ENCODE results near the gene PAX2.
"Not testable (repeated sequence)": the region's sequence is repeated elsewhere in the genome, so short reads cannot be mapped to it uniquely, and the experiment has no call there.

PAX2 gene

DNA sequence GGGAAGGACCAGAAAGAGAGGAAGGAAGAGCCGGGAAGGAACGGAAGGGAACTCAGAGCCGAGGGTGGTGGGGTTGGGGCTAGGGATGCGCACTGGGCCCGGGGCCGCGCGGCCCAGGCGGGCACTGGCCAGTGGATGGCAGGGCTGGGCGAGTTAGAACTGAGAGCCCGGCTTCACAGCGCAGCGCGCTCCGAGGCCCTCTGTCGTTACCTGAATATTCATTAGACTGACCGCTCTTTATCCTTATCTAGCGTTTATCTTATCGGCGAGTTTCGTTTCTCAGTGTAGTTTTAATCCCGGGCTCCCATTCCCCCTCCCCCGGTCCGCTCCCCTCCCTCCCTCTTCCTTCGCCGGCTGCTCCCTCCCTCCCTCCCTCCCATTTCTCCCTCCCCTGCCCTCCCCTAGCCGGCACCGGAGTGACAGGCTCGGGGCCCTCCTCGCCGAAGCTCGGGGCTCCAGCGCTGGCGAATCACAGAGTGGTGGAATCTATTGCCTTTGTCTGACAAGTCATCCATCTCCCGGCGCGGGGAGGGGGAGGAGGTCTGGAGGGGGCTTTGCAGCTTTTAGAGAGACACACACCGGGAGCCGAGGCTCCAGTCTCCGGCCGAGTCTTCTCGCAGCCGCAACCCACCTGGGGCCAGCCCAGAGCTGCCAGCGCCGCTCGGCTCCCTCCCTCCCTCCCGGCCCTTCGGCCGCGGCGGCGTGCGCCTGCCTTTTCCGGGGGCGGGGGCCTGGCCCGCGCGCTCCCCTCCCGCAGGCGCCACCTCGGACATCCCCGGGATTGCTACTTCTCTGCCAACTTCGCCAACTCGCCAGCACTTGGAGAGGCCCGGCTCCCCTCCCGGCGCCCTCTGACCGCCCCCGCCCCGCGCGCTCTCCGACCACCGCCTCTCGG is at the start of gene PAX2:
TSS of gene PAX2 (plus strand) at position 596 of the 895 bp plus-strand sequence. CDS start 679 bp downstream, outside the sequence.
- in situ Hi-C loops (cut with HindIII; ENCODE audit: low sequenced_read_pairs): no loop called here

DNA sequence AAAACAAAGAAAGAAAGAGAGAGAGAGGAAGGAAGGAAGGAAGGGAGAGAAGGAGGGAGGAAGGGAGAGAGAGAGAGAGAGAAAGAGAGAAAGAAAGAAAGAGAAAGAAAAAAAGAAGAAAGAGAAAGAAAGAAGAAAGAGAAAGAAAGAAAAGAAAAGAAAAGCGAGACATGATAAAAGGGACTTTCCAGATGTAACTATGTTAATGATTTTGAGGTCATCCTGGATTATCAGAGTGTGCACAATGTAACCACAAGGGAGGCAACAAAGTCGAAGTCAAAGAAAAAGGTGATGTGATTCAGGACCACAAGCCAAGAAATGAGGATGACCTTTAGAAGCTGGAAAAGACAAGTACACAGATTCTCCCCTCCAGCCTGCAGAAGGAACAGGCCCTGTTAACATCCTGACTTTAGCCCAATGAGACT is 48.9 kb upstream of the PAX2 start:
- in situ Hi-C loops (cut with HindIII; ENCODE audit: low sequenced_read_pairs): no loop called here

DNA sequence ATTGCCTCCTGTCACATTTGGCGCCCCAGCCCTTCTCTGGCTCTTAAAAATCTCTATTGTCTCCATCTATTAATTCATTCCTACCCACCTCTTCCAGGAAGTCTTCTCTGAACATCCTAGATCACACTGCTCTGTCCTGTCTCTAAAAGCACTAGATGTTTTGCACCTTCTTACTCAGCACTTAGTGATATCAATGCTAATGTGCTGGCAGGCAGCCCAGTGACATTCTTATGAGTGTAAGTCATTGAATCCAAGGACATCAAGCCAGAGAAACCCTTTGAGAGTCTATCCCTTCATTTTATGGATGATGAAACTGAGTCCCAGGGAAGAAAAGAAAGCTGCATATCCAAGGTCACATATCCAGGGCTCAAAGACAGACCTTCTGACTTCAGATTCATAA is 48.3 kb upstream of the PAX2 start:
- in situ Hi-C loops (cut with HindIII; ENCODE audit: low sequenced_read_pairs): no loop called here

DNA sequence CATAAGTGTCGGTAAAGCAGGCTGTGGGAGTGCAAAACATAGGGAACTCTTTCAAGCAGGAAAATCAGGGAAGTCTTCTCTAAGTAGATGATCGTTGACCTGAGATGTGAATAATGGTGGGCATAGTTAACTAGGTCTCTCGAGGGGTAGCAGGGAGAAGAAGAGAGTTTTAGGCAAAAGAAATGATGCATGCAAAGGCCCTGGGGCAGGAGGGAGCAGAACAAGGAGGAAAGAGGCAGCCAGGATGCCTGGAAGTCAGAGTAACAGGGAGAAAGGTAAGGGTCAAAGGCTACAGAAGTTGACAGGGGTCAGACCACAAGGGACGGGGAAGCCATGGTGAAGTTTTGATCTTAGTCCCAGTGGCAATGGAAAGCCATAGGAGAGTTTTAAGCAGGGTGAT is 47.8 kb upstream of the PAX2 start:
- in situ Hi-C loops (cut with HindIII; ENCODE audit: low sequenced_read_pairs): no loop called here

DNA sequence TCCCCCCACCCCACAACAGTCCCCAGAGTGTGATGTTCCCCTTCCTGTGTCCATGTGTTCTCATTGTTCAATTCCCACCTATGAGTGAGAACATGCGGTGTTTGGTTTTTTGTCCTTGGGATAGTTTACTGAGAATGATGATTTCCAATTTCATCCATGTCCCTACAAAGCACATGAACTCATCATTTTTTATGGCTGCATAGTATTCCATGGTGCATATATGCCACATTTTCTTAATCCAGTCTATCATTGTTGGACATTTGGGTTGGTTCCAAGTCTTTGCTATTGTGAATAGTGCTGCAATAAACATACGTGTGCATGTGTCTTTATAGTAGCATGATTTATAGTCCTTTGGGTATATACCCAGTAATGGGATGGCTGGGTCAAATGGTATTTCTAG is 43.7 kb upstream of the PAX2 start:
- in situ Hi-C loops (cut with HindIII; ENCODE audit: low sequenced_read_pairs): not testable (repeated sequence)

DNA sequence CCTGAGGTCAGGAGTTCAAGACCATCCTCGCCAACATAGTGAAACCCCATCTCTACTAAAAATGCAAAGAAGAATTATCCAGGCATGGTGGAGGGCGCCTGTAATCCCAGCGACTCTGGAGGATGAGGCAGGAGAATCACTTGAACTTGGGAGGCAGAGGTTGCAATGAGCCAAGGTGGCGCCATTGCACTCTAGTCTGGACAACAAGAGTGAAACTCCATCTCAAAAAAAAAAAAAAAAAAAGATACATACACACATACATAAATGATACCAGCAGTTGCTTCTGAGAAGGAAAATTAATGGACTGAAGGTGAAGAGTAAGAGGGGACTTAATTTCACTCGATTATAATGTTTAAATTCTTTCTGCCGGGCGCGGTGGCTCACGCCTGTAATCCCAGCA is 40.2 kb upstream of the PAX2 start:
- in situ Hi-C loops (cut with HindIII; ENCODE audit: low sequenced_read_pairs): no loop called here

DNA sequence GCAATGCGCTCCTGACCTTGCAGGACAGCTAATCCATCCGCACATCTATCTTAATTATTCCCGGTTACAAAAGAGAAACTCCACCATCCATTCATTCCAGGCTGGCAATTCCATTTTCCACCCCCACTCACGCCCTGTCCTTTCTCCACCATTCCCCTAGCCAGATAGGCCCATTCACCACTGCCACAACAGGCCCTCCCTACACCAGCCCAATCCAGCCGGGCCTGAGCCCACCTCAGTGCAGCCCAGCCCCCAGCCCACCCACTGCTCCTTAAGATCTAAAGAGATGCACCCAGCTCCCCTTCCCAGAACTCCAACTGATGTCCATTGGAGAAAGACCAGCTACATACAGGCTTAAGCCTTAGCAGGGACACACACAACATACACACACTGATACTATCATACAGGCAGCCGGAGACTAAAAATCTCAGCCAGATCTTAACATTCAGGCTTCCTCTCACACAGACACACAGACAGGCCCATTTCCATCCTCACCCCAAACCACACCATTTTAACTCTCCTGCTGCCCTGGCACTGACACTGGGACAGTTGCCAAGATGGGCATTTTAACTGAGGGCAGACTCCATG is 38.0 kb upstream of the PAX2 start:
- in situ Hi-C loops (cut with HindIII; ENCODE audit: low sequenced_read_pairs): no loop called here

DNA sequence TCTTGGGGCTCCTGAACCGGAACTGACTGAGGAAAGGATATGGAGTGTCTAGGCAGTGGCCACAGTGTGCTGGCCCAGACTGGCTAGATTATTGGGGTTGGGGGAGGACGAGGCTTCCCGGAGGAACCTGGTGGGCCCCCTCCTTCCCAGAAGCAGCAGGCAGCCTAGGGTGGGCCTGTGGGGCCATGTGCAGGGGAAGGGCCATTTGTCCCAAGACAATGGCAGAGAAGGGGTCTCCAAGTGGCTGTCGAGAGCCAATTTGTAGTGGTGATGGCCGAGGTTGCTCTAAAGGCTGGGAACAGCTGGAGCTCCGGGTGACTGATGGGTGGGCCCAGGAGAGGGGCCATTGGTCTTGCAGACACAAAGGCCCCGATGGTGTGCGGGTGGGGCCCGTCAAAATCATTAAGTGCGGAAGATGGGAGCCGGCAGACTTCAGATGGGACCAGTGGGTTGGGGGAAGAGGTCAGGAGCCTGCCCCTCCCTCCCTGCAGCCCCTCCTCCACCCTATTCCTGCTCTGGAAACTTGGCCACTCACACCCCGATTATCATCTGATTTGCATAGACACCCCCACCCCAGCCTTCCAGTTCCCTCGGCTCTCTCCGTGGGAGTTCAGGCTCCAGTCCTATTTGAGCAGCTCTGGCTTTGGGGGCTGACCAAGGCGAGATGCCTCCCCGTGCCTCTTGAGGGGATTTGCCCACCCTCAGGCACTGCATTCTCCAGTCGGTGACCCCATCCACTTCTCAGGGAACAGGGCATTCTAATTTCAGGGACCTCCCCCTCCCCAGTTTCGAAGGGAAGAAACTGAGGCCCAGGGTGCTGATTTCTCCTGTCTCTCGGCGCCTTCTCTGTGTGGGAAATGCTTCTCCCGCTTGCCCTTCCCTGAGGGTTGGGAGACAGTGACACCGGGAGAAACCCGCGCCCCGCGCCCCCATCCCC is 36.0 kb upstream of the PAX2 start:
- in situ Hi-C loops (cut with HindIII; ENCODE audit: low sequenced_read_pairs): no loop called here

DNA sequence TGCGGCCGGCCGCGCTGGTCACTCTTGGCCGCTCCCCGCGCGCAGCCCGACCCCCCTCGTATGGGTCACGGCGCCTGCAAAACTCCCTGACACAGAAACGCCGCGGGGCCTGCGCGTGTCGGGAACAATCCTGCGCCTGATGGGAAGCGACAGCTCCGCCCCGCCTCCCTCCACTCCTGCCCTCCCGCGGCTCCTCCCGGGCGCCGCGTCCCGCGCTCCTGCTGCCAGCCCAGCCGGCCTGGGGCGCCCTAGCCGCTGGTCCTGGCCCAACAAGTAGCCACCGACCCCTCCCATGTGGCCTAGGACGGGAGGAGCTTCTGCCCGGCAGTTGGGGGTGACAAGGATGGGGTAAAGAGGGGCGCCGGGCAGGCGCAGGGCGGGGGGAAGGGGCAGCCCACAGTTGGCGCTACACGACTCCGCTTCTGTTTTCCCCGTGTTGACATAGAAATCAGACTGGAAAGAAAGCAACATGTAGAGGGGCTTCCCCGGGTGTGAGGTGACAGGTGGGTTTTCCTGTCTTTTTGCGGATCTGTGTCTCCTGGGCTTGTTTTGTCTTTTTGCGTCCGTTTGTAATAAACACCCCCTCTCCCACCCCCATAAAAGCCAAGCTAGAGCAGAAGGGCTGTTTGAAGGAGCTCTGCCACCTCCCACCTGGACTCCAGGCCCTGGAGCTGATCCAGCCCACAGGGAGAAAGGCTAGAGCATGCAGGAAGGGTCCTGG is 35.1 kb upstream of the PAX2 start:
- in situ Hi-C loops (cut with HindIII; ENCODE audit: low sequenced_read_pairs): no loop called here

DNA sequence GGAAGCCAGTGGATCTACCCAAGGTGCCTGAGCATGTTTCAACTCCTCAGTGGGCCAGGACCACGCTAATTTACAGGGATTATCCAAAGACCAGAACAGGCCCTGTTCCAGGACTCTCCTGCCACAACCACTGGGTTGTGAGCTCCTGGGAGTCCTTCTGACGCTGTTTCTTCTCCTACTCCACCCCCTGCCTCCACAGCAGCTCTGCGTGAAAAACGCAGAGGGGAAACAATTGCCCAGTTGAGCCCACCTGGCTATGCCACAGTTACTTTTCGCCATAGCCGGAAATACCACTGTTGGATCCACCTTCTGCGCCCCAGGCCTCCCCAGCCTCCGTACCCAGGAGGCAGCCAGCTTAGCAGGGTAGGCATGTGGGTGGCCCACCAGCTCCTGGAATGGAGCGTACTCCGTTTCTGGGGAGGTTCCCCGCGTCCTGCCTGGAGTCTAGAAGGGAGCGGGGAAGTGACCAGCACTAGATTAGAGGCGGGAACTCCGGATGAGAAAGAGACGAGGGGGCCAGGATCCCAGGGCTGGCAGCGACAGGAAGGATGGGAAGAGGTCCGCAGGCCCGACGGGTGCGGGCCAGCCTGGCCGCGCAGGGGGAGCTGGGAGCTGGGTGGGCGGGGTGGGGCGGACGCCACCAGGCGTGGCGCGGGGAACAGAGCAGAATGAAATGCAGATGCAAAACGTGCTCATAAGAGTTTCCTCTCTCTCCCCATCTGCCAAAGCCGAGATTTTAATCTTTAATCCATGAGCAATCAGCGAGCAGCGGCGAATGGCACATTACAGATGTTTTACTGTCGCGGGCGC is 32.1 kb upstream of the PAX2 start:
- in situ Hi-C loops (cut with HindIII; ENCODE audit: low sequenced_read_pairs): no loop called here

DNA sequence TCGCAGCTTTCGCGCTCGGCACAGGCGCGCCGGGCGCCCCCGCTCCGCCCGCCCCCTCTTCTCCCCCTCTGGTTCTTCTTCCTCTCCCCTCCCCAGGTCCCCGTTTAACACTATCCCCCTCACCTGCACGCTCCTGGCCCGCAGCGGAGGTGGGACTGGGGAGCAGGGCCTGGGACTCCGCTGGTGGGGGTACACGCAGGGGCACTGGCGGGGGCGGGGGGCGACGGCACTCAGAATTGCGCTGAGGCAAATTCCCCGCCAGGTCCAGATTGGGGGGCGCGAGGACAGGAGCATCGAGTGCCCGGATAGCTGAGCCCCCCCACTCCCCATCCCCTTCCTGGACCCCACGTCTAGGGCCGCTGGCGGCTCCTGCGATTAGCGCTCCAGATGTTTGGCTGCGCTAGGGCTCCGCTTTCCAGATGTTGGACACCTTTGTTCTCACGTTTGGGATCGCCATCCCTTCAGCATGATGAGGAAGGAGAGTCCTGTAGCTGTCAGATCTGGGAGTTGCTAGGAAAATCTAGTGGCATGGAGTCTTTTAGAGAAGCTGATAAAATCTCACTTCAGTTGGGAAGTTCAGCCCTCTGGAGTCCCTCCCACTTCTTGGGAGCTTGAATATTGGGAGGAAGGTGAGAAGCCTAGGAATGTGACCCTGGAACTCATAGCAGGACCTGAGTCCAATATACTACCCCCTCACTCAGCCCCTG is 31.4 kb upstream of the PAX2 start:
- in situ Hi-C loops (cut with HindIII; ENCODE audit: low sequenced_read_pairs): no loop called here

DNA sequence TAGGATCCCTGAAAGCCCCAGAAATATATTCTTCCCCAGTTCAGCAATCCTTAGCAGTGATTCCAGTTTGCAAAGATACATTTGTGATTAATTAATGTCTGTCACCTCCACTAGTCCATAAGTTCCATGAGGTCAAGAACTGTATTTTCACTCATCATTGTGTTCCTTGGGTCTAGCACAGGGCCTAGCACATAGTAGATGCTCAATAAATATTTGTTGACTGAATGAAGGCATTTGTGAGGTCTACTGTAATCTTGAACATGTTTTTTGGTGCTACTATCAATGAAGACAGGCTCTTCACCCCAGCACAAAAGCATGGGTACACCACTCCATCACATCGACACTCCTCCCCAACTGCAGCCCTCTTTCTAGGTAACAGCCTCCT is 30.8 kb upstream of the PAX2 start:
- in situ Hi-C loops (cut with HindIII; ENCODE audit: low sequenced_read_pairs): no loop called here

DNA sequence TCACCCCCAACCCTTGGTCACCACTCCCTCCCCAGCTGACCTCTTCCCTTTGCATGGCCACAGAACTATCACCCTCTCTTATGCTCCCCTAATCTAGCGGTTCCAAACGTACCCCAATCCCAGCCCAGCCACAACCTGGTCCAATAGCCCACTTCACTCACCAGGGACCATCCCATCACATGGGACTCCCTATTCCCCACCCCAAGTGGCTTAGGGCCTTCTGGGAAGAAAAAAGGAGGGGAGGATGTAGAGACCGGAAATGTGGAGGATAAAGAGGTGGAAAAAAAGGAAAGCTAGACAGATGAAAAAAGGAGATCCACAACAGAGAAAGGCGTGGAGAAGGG is 30.3 kb upstream of the PAX2 start:
- in situ Hi-C loops (cut with HindIII; ENCODE audit: low sequenced_read_pairs): no loop called here

DNA sequence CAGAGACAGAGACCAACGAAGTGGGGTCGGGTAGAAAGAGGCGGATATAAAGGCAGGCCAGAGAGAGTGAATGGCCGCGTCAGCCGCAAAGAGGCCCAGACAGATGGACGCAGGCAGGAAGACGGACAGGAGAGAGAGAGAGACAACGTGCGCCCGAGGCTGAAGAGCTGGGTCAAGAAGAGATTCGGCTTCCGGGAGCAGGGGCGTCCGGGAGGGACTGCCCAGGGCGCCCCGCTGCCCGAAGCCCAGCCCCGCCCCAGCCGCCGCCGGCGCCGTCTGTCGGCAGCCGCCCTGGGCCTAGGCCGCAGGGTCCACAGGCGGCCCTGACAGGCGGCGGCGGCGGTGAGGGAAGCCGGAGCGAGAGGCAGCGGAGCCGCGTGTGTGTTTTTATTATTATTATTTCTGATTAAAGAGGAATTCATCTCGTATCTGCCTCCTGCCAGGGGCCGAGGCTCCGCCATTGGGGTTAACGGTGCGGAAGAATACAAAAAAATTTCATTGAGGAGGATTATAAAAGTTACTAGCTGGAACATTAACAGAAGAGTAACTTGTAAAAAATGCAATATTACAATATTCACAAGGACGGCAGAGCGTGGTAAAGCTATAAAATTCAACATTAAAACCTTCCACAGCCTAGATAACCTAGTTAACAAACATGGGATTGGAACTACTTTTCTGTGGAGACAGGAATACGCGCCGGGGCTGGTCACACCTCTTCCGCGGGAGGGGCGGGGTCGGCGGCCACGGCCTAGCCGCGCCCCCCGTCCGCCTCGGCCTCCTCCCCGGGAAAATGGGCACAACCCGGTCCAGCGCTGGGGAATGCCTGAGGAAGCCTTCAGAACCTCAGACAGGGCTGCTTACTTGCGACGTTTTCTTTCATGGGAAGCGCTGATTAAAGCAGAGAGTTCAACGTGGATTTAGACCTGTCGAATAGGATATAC is 29.7 kb upstream of the PAX2 start:
- in situ Hi-C loops (cut with HindIII; ENCODE audit: low sequenced_read_pairs): no loop called here

DNA sequence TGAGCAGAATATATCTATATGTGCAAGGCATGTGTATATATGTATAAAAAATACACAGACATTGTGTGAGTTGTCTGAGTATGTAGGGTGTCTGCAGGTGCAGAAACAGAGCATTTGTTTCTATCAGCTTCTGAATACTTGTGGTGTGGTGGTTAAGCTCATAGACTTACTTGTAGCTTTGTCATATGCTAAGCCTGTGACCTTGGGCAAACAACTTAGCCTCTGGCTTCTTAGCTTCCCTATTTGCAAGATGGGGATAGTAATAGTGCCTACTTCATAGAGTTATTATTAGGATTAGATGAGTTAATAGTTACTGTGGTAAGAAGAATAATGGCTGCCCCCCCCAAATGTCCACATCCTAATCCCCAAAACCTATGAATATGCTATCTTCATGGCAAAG is 28.2 kb upstream of the PAX2 start:
- in situ Hi-C loops (cut with HindIII; ENCODE audit: low sequenced_read_pairs): no loop called here

DNA sequence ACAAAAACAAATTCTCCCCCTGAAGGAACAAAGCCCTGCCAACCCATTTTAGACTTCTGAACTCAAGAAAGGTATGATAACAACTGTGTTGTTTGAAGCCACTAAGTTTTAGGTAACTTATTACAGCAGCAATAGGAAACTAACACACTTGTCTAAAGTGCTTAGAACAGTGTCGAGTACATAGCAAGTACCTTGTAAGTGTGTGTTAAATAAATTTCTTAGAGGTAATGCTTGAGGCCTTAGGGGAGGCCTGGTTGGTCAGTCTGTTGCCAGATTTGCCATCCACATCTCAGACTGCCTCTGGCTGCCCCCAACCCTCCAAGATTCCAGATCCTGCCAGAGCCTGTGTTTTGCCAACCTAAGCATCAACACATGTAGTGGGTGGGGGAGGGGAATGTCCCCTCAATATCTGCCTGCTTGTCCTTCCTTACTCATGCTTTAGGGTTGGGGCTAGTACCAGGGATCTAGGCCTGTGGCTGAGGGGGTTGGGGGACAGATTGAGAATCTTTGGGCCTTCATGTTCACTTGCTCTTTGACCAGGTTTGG is 27.1 kb upstream of the PAX2 start:
- in situ Hi-C loops (cut with HindIII; ENCODE audit: low sequenced_read_pairs): no loop called here

DNA sequence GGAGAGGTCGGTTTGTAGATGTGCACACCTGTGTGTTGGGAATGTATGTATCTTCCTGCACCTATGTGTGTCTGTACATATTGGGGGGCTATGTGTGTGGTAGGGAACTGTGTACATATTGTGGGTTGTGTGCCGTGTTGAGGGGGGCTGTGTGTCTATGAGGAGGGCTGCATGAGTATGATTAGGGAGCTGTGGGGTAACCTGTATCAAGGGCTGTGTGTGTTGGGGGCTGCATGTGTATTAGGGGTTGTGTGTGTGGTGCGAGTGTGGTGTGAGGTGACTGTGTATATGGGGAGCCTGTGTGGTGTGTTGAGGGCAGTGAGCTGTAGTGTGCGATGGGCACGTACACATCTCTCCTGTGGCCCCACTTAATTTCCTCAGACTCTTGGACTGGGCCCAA is 22.2 kb upstream of the PAX2 start:
- in situ Hi-C loops (cut with HindIII; ENCODE audit: low sequenced_read_pairs): no loop called here

All from DLD1 (cell line).